ENCODE measurements around the gene PHTF1. TPM values are rescaled to one million over a fixed set of nuclear protein-coding genes. Genes with fewer than 3 reads are reported as not detected.

The PHTF1 gene
- total RNA-seq, 4 donors from 2014 or later, result 3.6 to 9.5 (median 5.9) TPM

- Histone ChIP-seq H3K4me1 (no peaks in the 10 kb centered on the region), H3K36me3 (peaks cover 0 to 23% (median 0%) of the 10 kb centered on the region in 3 donors), H3K9me3 (peaks cover 0 to 23% (median 7%) of the 10 kb centered on the region in 3 donors), H3K27me3 (no peaks in the 10 kb centered on the region), H3K27ac (no peak overlapping the region), H3K4me3 (no peak overlapping the region)
- intact Hi-C loops (cut with DNase I), result no loop called here
- TF ChIP-seq CTCF (IDR thresholded peaks at IDR 0.05) (no peak), POLR2A (IDR thresholded peaks at IDR 0.05) (no peak)
- WGBS, 2 donors, result 82 to 88% methylated on average over 2 of the region's 2 CpGs
- DNase-seq, result no peak
Observed at GRCh38 chr1:113691184-113691583, 68.1 kb downstream of the PHTF1 start.

DNA sequence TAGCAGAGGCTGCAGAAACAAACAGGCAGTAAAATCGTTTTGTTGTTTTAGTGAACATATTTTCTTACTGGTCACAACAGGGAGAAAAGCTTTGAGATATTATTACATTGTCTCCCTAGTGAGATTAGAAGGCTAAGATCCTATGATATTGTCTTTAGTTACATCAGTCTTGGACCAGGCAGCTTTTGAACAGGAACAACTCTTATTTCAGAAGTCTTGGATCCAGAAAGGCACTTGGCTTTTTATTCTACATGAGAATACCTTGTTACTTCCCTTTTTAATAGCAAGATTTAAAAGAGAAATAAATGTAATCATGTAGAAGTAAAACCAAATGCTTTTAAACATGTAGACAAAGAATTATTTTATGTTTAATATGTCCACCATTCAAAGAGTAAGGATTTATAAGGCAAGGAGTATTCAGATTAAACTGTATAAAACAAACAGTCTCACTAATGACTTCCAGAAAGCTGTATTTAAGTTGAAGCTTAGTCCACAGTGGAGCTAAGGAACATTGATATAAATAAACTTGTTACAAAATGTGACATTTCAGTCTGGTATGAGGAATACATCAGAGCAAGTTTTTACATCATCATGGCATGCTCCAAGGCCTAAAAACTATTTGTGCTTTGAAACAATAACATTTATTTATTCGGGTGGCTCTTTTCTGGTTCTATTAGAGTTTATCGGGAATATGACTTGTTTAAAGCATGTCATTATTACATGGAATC is 72.2 kb downstream of the PHTF1 start:
- H3K27me3 ChIP-seq, result no peaks in the 10 kb centered on the region
- intact Hi-C loops (cut with DNase I), result no loop called here
- TF ChIP-seq POLR2A (IDR thresholded peaks at IDR 0.05), result no peak
- TF ChIP-seq CTCF (IDR thresholded peaks at IDR 0.05), result no peak
- DNase-seq, result no peak
- no peaks in the 10 kb centered on the region for H3K9me3 ChIP-seq
- WGBS, 2 donors, result 69 to 74% methylated on average over 3 of the region's 3 CpGs
- peaks cover 0 to 16% (median 0%) of the 10 kb centered on the region in 3 donors for H3K4me1 ChIP-seq
- no peak overlapping the region for H3K4me3 ChIP-seq
- H3K36me3 ChIP-seq, result peaks cover 0 to 30% (median 0%) of the 10 kb centered on the region in 3 donors
- no peak overlapping the region for H3K27ac ChIP-seq

DNA sequence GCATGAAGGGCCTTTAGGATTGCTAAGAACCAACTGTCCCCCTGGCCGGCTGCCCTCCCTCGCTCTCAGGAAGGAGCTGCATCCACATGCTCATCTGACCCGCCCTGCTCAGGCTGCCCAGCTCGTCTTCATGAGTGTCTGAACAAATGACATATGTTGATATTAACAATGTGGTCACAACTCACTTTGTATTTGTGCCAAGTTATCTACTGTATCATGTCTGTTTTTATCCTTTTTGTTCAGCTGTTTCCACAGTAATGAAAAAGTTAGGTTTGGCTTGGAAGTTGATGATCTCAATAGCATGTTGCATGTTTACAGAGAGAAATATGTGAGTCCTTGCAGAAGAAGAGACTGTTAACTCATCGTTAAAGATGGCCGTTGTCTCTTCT is 75.1 kb downstream of the PHTF1 start:
- TF ChIP-seq POLR2A (IDR thresholded peaks at IDR 0.05) (no peak), CTCF (IDR thresholded peaks at IDR 0.05) (no peak)
- Histone ChIP-seq H3K27me3 (no peaks in the 10 kb centered on the region), H3K36me3 (peaks cover 0 to 28% (median 0%) of the 10 kb centered on the region in 3 donors), H3K4me3 (no peak overlapping the region), H3K9me3 (no peaks in the 10 kb centered on the region), H3K27ac (peak overlapping the region in 2 of 4 donors; percentile 23 to 51), H3K4me1 (peaks cover 0 to 16% (median 0%) of the 10 kb centered on the region in 3 donors)
- intact Hi-C loops (cut with DNase I), result no loop called here
- WGBS, 2 donors, result 49 to 61% methylated on average over 6 of the region's 6 CpGs
- no peak for DNase-seq

GRCh38 chr1:113683384-113684152 is 75.7 kb downstream of the PHTF1 start:
- 58 to 67% methylated on average over 8 of the region's 8 CpGs for WGBS, 2 donors

More at GRCh38 chr1:113683384-113684152, 75.7 kb downstream of the PHTF1 start:
- H3K9me3 ChIP-seq, result no peaks in the 10 kb centered on the region
- intact Hi-C loops (cut with DNase I), result no loop called here
- H3K4me3 ChIP-seq, result no peak overlapping the region
- no peak for DNase-seq
- no peak for TF ChIP-seq POLR2A (IDR thresholded peaks at IDR 0.05)
- TF ChIP-seq CTCF (IDR thresholded peaks at IDR 0.05), result no peak
- no peaks in the 10 kb centered on the region for H3K27me3 ChIP-seq
- peak overlapping the region in 3 of 4 donors; percentile 23 to 65 (median 51) for H3K27ac ChIP-seq
- peaks cover 0 to 28% (median 0%) of the 10 kb centered on the region in 3 donors for H3K36me3 ChIP-seq
- peaks cover 0 to 16% (median 0%) of the 10 kb centered on the region in 3 donors for H3K4me1 ChIP-seq
